GM06990 (cell line): ENCODE data around the gene SUB1.

Source experiments
- DNase-seq: peaks from one replicate; pipeline ENCODE4 v3.0.0-alpha.2; 2011; ENCODE audit not compliant: insufficient read length; ENCODE audit errors: extremely low read depth
- H3K27me3 ChIP-seq: replicated peaks from 2 replicates; pipeline ENCODE4 v1.6.0; 2011; ENCODE audit warnings: low read length; ENCODE audit not compliant: control insufficient read depth, insufficient read depth
- H3K36me3 ChIP-seq: 2 replicates; pipeline ENCODE4 v1.5.1; 2011; ENCODE audit warnings: low read length; ENCODE audit not compliant: control insufficient read depth, insufficient read depth
- H3K4me3 ChIP-seq: replicated peaks from 2 replicates; pipeline ENCODE4 v1.5.1; 2011; ENCODE audit warnings: low read depth, mild to moderate bottlenecking, control low read depth, low read length
- TF ChIP-seq, protein P1 (sequence below): IDR thresholded peaks from 2 replicates; pipeline ENCODE4 v1.5.1; 2011; ENCODE audit warnings: low read length, control low read depth, mild to moderate bottlenecking, inconsistent platforms; ENCODE audit not compliant: insufficient read depth, poor library complexity, severe bottlenecking

Gene SUB1

DNA sequence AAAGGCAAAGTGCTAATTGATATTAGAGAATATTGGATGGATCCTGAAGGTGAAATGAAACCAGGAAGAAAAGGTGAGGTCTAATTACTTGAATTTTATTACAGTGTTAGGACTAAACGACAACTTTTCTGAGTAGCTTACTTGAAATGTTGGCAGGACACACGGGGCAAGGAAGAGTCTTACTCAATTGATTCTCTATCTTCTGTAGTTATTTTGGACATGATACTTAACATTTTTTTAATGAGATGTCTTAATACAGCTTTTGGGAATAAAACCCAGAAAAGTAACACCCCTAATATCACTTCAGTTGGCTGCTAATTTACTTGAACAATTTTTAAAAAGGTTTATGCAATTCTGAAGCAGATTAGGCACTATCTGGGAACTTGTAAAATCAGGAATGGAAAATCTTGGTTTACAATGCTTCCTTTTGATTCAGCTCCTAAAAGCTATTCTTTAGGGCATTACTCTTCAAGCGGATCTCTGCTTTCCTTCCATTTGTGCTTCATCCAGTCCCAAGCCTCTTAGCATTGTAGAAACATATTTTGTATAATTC lies 13.7 kb downstream of the SUB1 start:
- H3K36me3 ChIP-seq: peaks cover 16% of the 10 kb centered on the region
- no peaks in the 10 kb centered on the region for H3K27me3 ChIP-seq
- DNase-seq: no peak
- H3K4me3 ChIP-seq: no peak overlapping the region
- TF ChIP-seq, protein P1, sequence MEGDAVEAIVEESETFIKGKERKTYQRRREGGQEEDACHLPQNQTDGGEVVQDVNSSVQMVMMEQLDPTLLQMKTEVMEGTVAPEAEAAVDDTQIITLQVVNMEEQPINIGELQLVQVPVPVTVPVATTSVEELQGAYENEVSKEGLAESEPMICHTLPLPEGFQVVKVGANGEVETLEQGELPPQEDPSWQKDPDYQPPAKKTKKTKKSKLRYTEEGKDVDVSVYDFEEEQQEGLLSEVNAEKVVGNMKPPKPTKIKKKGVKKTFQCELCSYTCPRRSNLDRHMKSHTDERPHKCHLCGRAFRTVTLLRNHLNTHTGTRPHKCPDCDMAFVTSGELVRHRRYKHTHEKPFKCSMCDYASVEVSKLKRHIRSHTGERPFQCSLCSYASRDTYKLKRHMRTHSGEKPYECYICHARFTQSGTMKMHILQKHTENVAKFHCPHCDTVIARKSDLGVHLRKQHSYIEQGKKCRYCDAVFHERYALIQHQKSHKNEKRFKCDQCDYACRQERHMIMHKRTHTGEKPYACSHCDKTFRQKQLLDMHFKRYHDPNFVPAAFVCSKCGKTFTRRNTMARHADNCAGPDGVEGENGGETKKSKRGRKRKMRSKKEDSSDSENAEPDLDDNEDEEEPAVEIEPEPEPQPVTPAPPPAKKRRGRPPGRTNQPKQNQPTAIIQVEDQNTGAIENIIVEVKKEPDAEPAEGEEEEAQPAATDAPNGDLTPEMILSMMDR: no peak

DNA sequence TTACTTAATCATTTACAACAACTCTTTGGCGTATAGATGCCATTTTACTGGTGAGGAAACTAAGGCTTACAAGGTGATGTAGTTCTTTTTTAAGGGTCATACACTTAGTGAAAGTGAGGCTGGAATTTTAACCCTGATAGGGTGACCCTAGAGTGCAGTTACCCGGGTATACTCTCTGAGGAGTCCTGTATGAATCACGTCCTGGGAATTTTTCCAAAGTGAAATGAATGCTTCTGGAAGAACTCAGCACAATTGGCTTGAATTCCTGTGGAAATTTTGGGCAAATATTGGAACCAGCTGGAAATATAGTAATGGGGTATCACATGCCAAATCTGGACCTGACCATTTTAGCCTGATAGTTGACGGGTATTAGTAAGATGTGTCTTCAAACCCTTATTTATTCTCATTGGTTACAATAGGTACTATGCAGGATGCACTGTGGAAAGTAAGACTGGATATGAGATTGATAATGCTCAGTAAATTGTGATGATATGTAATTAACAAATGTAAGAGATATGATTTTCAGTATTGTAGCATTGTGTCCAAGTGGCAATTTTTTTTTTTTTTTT lies 14.8 kb downstream of the SUB1 start:
- H3K27me3 ChIP-seq: no peaks in the 10 kb centered on the region
- no peak for DNase-seq
- TF ChIP-seq, protein P1: no peak
- H3K4me3 ChIP-seq: no peak overlapping the region
- peaks cover 15% of the 10 kb centered on the region for H3K36me3 ChIP-seq

DNA sequence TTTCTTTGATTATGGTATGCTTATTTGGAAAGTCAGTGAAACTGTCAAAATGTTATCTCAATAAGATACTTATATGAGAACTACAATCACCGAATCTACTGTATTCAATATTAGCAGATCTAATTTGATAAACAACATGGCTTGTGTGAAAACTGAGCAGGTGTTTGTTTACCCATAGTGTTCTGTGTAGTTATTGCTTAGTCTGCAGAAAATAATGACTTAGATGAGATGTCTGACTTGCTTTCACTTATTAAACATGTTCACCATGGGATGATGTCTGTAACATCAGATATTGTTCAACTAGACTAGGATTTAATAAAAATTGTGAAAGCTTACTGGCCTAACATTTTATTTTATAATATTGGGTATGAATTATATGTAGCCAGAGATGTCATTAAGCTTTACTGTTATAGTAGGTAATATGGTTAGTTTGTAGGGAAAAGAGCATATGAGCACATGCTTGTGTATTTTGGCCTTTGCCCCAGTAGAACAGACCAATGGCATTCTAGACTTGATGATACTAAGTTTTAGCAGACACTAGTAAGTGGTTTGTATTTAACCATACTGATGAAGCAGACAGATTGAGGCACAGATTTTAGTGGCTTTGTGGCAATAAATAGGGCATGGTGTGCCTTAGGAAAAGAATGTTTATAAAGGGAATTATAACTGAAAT lies 16.4 kb downstream of the SUB1 start:
- TF ChIP-seq, protein P1: no peak
- Histone ChIP-seq H3K4me3 (no peak overlapping the region), H3K36me3 (peaks cover 11% of the 10 kb centered on the region), H3K27me3 (no peaks in the 10 kb centered on the region)
- DNase-seq: no peak

DNA sequence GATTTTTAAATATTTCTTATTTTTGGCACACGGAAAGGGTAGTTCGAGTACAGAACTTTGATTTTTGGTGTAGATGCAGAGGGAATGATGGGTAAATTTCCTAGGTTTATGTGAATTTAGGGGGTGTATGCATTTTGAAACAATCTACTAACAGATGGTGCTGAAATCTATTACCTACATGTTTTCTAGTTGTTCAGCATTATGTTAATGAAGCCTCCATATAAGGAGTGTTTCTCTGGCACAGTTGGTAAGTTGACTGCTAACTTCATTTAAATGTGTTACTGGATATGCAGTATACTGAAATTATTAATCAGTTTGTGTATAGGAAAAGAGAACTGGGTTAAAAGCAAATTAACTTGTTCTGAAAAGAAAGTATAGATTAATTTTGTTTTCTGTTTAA lies 17.5 kb downstream of the SUB1 start:
- DNase-seq: no peak
- Histone ChIP-seq H3K36me3 (peaks cover 11% of the 10 kb centered on the region), H3K27me3 (no peaks in the 10 kb centered on the region), H3K4me3 (no peak overlapping the region)
- TF ChIP-seq, protein P1: no peak

DNA sequence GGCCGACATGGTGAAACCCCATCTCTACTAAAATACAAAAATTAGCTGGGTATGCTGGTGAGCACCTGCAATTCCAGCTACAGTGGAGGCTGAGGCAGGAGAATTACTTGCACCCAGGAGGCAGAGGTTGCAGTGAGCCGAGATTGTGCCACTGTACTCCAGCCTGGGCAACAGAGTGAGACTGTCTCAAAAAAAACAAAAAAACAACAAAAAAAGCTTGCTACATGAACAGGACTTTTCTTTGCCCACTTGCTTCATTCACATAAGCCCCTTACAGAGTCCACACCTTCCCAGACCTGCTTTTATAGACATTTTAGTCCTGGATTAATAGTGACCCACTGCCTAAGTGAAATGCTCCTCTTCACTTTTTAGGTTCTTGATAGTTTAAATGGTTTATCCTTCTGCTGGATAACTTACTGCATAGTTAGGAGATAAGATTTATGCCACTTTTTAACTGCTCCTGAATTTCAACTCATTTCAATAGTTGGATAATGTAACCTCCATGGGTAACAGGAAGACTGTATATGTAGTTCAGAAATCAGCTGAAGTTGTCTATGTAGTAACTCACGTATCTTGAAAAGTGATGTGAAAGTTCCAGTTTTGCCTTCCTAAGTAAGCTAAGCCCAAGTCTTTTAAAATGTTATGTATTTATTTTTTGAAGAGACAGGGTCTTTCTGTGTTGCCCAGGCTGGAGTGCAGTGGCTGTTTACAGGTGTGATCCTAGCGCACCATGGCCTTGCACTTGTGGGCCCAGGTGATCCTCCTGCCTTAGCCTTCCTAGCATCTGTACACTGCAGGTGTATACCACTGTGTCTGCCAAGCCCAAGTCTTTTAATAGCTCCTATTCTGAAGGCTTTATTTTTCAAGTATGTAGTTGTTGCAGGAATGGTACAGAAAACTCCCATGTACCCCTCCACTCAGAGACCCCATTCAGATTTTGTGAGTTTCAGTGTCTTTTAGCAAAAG lies 19.7 kb downstream of the SUB1 start:
- TF ChIP-seq, protein P1: no peak

More for the DNA sequence above, 19.7 kb downstream of the SUB1 start:
- Histone ChIP-seq H3K4me3 (no peak overlapping the region), H3K27me3 (no peaks in the 10 kb centered on the region), H3K36me3 (peaks cover 5% of the 10 kb centered on the region)
- no peak for DNase-seq
